ENCODE measurements around the gene NDUFB4.
A peak's percentile ranks its signal among the peaks of the same experiment; 100 is the strongest.

NDUFB4 gene

GRCh38 chr3:120557115-120557514 is 39.0 kb upstream of the NDUFB4 start:
- ATAC-seq = no peak
- no peak for TF ChIP-seq PPARA (CRISPR knock-in tag; IDR thresholded peaks at IDR 0.05; ENCODE audit: borderline replicate concordance)
- no peak for TF ChIP-seq ZNF70 (CRISPR knock-in tag; IDR thresholded peaks at IDR 0.05)
- TF ChIP-seq ZFP3 (CRISPR knock-in tag; IDR thresholded peaks at IDR 0.05) = no peak
- TF ChIP-seq ISL1 (CRISPR knock-in tag; IDR thresholded peaks at IDR 0.05) = no peak
- TF ChIP-seq ZFP30 (CRISPR knock-in tag; IDR thresholded peaks at IDR 0.05) = no peak
- no peak for TF ChIP-seq RARB (CRISPR knock-in tag; IDR thresholded peaks at IDR 0.05)
- TF ChIP-seq ZC3H10 (CRISPR knock-in tag; IDR thresholded peaks at IDR 0.05) = no peak
- TF ChIP-seq CSDC2 (CRISPR knock-in tag; IDR thresholded peaks at IDR 0.05) = no peak
- TF ChIP-seq PATZ1 (CRISPR knock-in tag; IDR thresholded peaks at IDR 0.05; ENCODE audit: borderline replicate concordance) = no peak
- TF ChIP-seq BACH2 (CRISPR knock-in tag; IDR thresholded peaks at IDR 0.05; ENCODE audit: borderline replicate concordance) = no peak

GRCh38 chr3:120558771-120559241 is 37.3 kb upstream of the NDUFB4 start:
- no peak for TF ChIP-seq CSDC2 (CRISPR knock-in tag; IDR thresholded peaks at IDR 0.05)
- TF ChIP-seq PATZ1 (CRISPR knock-in tag; IDR thresholded peaks at IDR 0.05; ENCODE audit: borderline replicate concordance) = no peak
- no peak for TF ChIP-seq CSRNP3 (CRISPR knock-in tag; IDR thresholded peaks at IDR 0.05)
- TF ChIP-seq ZNF70 (CRISPR knock-in tag; IDR thresholded peaks at IDR 0.05) = no peak
- no peak for TF ChIP-seq ZNF8 (CRISPR knock-in tag; IDR thresholded peaks at IDR 0.05)
- no peak for TF ChIP-seq CREB5 (CRISPR knock-in tag; IDR thresholded peaks at IDR 0.05; ENCODE audit: low read depth)
- no peak for TF ChIP-seq TOX (CRISPR knock-in tag; IDR thresholded peaks at IDR 0.05; ENCODE audit: borderline replicate concordance)
- TF ChIP-seq GLIS3 (CRISPR knock-in tag; IDR thresholded peaks at IDR 0.05) = no peak
- TF ChIP-seq ESRRG (CRISPR knock-in tag; IDR thresholded peaks at IDR 0.05) = no peak
- peak; percentile 84 for ATAC-seq

- TF ChIP-seq SNAI2 (CRISPR knock-in tag; IDR thresholded peaks at IDR 0.05) (peak; percentile 11; the same call in 1 of the 2 replicates), CREB5 (CRISPR knock-in tag; IDR thresholded peaks at IDR 0.05; ENCODE audit: low read depth) (no peak), ISL1 (CRISPR knock-in tag; IDR thresholded peaks at IDR 0.05) (peak; percentile 40; the same call in 1 of the 2 replicates)
- ATAC-seq = peak; percentile 56
Measured at GRCh38 chr3:120559242-120560061, 36.7 kb upstream of the NDUFB4 start.

GRCh38 chr3:120560304-120561250 is 35.6 kb upstream of the NDUFB4 start:
- TF ChIP-seq ISL1 (CRISPR knock-in tag; IDR thresholded peaks at IDR 0.05) (peak; percentile 73), ESRRG (CRISPR knock-in tag; IDR thresholded peaks at IDR 0.05) (no peak)
- peak; percentile 41 for ATAC-seq

All from SK-N-SH treated with all-trans-retinoic acid at 6 μM for 48 hours (cell line).